T follicular helper cell (primary cell): Measurements from ENCODE around the gene RASSF7.
A peak's percentile ranks its signal among the peaks of the same experiment; 100 is the strongest.

Source experiments
- DNase-seq: peaks from one replicate; pipeline ENCODE4 v3.0.0-alpha.2; 2020; ENCODE audit warnings: low read depth

The RASSF7 gene

GRCh38 chr11:610146-610801 is 49.5 kb downstream of the RASSF7 start:
- no peak for DNase-seq

- no peak for DNase-seq
These were observed 50.5 kb downstream of the RASSF7 start for GRCh38 chr11:611001-611996.

- DNase-seq = no peak
These were observed 51.6 kb downstream of the RASSF7 start for GRCh38 chr11:612201-612960.

- no peak for DNase-seq
These were observed 52.2 kb downstream of the RASSF7 start for GRCh38 chr11:612961-613300.

- DNase-seq = peak; percentile 89
These were observed 52.7 kb downstream of the RASSF7 start for GRCh38 chr11:613369-613968.
